Heart left ventricle (tissue), 16 donors: Measurements from ENCODE around the gene AJAP1. TPM values are rescaled to one million over a fixed set of nuclear protein-coding genes. Genes with fewer than 3 reads are reported as not detected.

Source experiments
- ATAC-seq, 4 donors: fragments of 200-7000 bp; cut with Tn5 transposase; one replicate each; pipeline ENCODE4 v1.9.1; 2020 to 2022; ENCODE audit warnings: moderate library complexity in 4 of 4, mild to moderate bottlenecking in 3 of 4, moderate number of reproducible peaks in 1 of 4
- DNase-seq, 5 donors: peaks; one replicate each; pipeline ENCODE4 v3.0.0-alpha.2; 2020
- H3K27ac ChIP-seq, 12 donors: fragments of 200-600 bp; sonication (generic) in 4 of 12; one replicate each; pipeline versions ENCODE4 v1.5.0 to v1.8.0; 2016 to 2022; ENCODE audit warnings: mild to moderate bottlenecking in 2 of 12
- H3K27me3 ChIP-seq, 9 donors: fragments of 200-600 bp; sonication (generic) in 2 of 9; one replicate each; pipeline versions ENCODE4 v1.5.1 to v1.8.0; 2016 to 2022; ENCODE audit warnings: mild to moderate bottlenecking in 3 of 9
- H3K36me3 ChIP-seq, 9 donors: fragments of 200-600 bp; sonication (generic) in 2 of 9; one replicate each; pipeline versions ENCODE4 v1.5.0 to v1.8.0; 2018 to 2022; ENCODE audit warnings: mild to moderate bottlenecking in 2 of 9
- H3K4me1 ChIP-seq, 12 donors: fragments of 200-600 bp; sonication (generic) in 4 of 12; one replicate each; pipeline versions ENCODE4 v1.5.0 to v1.8.0; 2016 to 2022; ENCODE audit warnings: mild to moderate bottlenecking in 3 of 12
- H3K4me3 ChIP-seq, 12 donors: fragments of 200-600 bp; sonication (generic) in 4 of 12; one replicate each; pipeline versions ENCODE4 v1.5.0 to v1.8.0; 2017 to 2022; ENCODE audit warnings: mild to moderate bottlenecking in 9 of 12, moderate library complexity in 4 of 12
- H3K9me3 ChIP-seq, 12 donors: fragments of 200-600 bp; sonication (generic) in 4 of 12; one replicate each; pipeline versions ENCODE4 v1.5.0 to v1.8.0; 2016 to 2022; ENCODE audit warnings: mild to moderate bottlenecking in 1 of 12
- POLR2A ChIP-seq, 2 donors: fragments of 450-650 bp; IDR thresholded peaks; one replicate each; pipeline ENCODE4 v1.6.1; 2017; ENCODE audit warnings: antibody characterized with exemption in 2 of 2, mild to moderate bottlenecking in 2 of 2, moderate library complexity in 2 of 2
- WGBS, 4 donors: extraction: QIAGEN DNeasy Blood & Tissue Kit in 2 of 4; methylation state at CpG; one replicate each; pipeline versions ENCODE4 v1.1.5 to v1.1.7; 2013 to 2018; 5-methylcytosine and 5-hydroxymethylcytosine counted together
- intact Hi-C, 10 donors: fragments of 100-400 bp; cut with DNase I; formaldehyde crosslinking; loops; one replicate each; pipeline versions ENCODE4 v1.11.1 to v1.14.2; 2022
- polyA plus RNA-seq, 2 donors: library from polyadenylated mRNA; stranded (reverse); fragments of 200-250 nt; gene quantifications; one replicate each; pipeline ENCODE4 v1.2.3, GENCODE V29; 2013
- total RNA-seq, 9 donors: library from RNA; depleted of rRNA in 2 of 9; stranded (reverse); fragments of >200 nt in 2 of 9; fragmentation: NEBNext Ultra II Directional in 3 of 9; extraction: Animal tissue kit (Norgen Biotek cat#: 25700) in 3 of 9; gene quantifications; one replicate each; pipeline versions ENCODE4 v1.1.0 to v1.2.4, GENCODE V29; 2016 to 2023
- TF ChIP-seq, protein P1 (sequence below), 12 donors: fragments of 200-600 bp; sonication (generic) in 4 of 12; IDR thresholded peaks; one replicate each; pipeline versions ENCODE4 v1.5.0 to v1.8.0; 2018 to 2022; ENCODE audit warnings: antibody characterized with exemption in 12 of 12, mild to moderate bottlenecking in 5 of 12
- donor health status: ischemic (EF 13 %, LVEDD 7.1; RV severe dilation, severe dysfunction).
- donor health status: healthy with polysubstance abuse.
- donor health status: DM: no; HTN: yes; CAD: no.
- donor health status: DM: no; HTN: no; CAD: no.
- donor health status: ischemic (EF 25% LVEDD 6.9; RV normal size, moderate dysfunction).
- donor health status: ischemic (EF 25% LVEDD 5.7; RV mildly dilated, moderate dysfunction).
- donor health status: healthy.
- donor health status: DM: yes; HTN: yes; CAD: no.
- donor health status: ischemic (EF 35%, LVEDD 5.7; RV mildly dilated, moderate dysfunction).
- donor health status: nonischemic (EF 11% LVEDD 7.7; RV severe dilation, severe dysfunction).
- donor health status: DM: yes; HTN: yes; CAD: no.
- donor health status: PGD.
- donor health status: ischemic (EF 29% LVEDD 5.4; RV normal size, mild dysfunction).
- donor health status: nonischemic (EF 23%, LVEDD 6.1; RV moderate dilation, normal function).

Gene AJAP1
- total and polyA plus RNA-seq, 11 donors, result 0.01 to 0.67 (median 0.07) TPM; not detected in 2

- Histone ChIP-seq H3K4me1 (peaks cover 0 to 7% (median 0%) of the 10 kb centered on the region in 12 donors), H3K4me3 (no peak overlapping the region), H3K36me3 (no peaks in the 10 kb centered on the region), H3K27ac (no peak overlapping the region), H3K9me3 (no peaks in the 10 kb centered on the region), H3K27me3 (peaks cover 0 to 17% (median 0%) of the 10 kb centered on the region in 9 donors)
- DNase-seq (peak in 1 of 5 donors; percentile 31), ATAC-seq (peak in 3 of 4 donors; percentile 32 to 45 (median 42))
- intact Hi-C loops, result no loop called here
- WGBS, 4 donors, result 30 to 34% (median 32%) methylated on average over 7 of the region's 7 CpGs
- TF ChIP-seq, protein P1, sequence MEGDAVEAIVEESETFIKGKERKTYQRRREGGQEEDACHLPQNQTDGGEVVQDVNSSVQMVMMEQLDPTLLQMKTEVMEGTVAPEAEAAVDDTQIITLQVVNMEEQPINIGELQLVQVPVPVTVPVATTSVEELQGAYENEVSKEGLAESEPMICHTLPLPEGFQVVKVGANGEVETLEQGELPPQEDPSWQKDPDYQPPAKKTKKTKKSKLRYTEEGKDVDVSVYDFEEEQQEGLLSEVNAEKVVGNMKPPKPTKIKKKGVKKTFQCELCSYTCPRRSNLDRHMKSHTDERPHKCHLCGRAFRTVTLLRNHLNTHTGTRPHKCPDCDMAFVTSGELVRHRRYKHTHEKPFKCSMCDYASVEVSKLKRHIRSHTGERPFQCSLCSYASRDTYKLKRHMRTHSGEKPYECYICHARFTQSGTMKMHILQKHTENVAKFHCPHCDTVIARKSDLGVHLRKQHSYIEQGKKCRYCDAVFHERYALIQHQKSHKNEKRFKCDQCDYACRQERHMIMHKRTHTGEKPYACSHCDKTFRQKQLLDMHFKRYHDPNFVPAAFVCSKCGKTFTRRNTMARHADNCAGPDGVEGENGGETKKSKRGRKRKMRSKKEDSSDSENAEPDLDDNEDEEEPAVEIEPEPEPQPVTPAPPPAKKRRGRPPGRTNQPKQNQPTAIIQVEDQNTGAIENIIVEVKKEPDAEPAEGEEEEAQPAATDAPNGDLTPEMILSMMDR (IDR thresholded peaks at IDR 0.05), result peak in 8 of 12 donors; percentile 8 to 39 (median 30)
- no peak for TF ChIP-seq POLR2A (IDR thresholded peaks at IDR 0.05)
Measured at GRCh38 chr1:4778056-4778455, 123.6 kb downstream of the AJAP1 start.

- ATAC-seq, result no peak
- TF ChIP-seq, protein P1 (IDR thresholded peaks at IDR 0.05), result no peak
- no peak for TF ChIP-seq POLR2A (IDR thresholded peaks at IDR 0.05)
Measured at GRCh38 chr1:4781646-4782045, 127.2 kb downstream of the AJAP1 start.

DNA sequence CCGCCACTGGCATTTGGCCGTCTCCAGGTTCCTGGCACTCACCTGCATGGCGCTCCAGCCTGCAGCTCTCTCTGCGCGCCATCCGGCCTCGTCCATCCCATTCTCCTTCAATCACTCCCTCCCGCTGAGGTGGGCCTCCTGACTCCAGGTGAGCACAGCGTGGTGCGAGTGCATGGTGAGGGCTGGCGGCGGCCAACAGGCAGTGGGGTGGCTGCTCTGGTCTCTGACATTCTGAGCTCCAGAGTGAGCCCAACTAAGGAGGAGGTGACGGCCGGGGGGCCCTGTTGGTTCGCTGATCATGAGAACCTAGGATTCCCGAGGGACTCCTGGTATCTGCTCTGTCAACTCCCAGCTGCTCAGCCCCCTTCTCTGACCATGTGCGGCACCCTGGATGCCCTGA lies 130.4 kb downstream of the AJAP1 start:
- intact Hi-C loops, result loop anchor here in 1 of 10 donors (5.0 kb wide), 1 partner anchor 507 kb away; no protein-coding TSS in a partner anchor
- Histone ChIP-seq H3K27ac (no peak overlapping the region), H3K36me3 (no peaks in the 10 kb centered on the region), H3K27me3 (peaks cover 0 to 36% (median 0%) of the 10 kb centered on the region in 9 donors), H3K9me3 (no peaks in the 10 kb centered on the region), H3K4me1 (no peaks in the 10 kb centered on the region), H3K4me3 (no peak overlapping the region)
- DNase-seq, result no peak
- no peak for ATAC-seq
- WGBS, 4 donors, result 84 to 92% (median 91%) methylated on average over 13 to 17 of the region's 17 CpGs
- TF ChIP-seq, protein P1 (IDR thresholded peaks at IDR 0.05), result no peak
- no peak for TF ChIP-seq POLR2A (IDR thresholded peaks at IDR 0.05)

More at GRCh38 chr1:4781646-4782045, 127.2 kb downstream of the AJAP1 start:
- peaks cover 0 to 21% (median 0%) of the 10 kb centered on the region in 9 donors for H3K27me3 ChIP-seq
- no peak overlapping the region for H3K4me3 ChIP-seq
- no peaks in the 10 kb centered on the region for H3K9me3 ChIP-seq
- intact Hi-C loops, result loop anchor here in 1 of 10 donors (5.0 kb wide), 1 partner anchor 504 kb away; no protein-coding TSS in a partner anchor
- no peak overlapping the region for H3K27ac ChIP-seq
- H3K4me1 ChIP-seq, result peaks cover 0 to 7% (median 0%) of the 10 kb centered on the region in 12 donors
- no peaks in the 10 kb centered on the region for H3K36me3 ChIP-seq
- DNase-seq, result no peak
- WGBS, 4 donors, result 83 to 87% (median 85%) methylated on average over 14 of the region's 14 CpGs

GRCh38 chr1:4786055-4786454 lies 131.6 kb downstream of the AJAP1 start:
- Histone ChIP-seq H3K9me3 (no peaks in the 10 kb centered on the region), H3K27me3 (peaks cover 0 to 32% (median 0%) of the 10 kb centered on the region in 9 donors), H3K27ac (no peak overlapping the region), H3K36me3 (no peaks in the 10 kb centered on the region), H3K4me3 (no peak overlapping the region), H3K4me1 (no peaks in the 10 kb centered on the region)
- ATAC-seq (no peak), DNase-seq (no peak)
- TF ChIP-seq, protein P1 (IDR thresholded peaks at IDR 0.05), result no peak
- no peak for TF ChIP-seq POLR2A (IDR thresholded peaks at IDR 0.05)
- WGBS, 4 donors, result 76 to 88% (median 81%) methylated on average over 8 of the region's 8 CpGs
- intact Hi-C loops, result no loop called here
